Heart left ventricle (tissue), 13 donors: ENCODE measurements around the gene TAF1D.

Experiments
- POLR2A ChIP-seq, 2 donors: fragments of 450-650 bp; IDR thresholded peaks; one replicate each; pipeline ENCODE4 v1.6.1; 2017; ENCODE audit warnings: antibody characterized with exemption in 2 of 2, mild to moderate bottlenecking in 2 of 2, moderate library complexity in 2 of 2
- TF ChIP-seq, protein P1 (sequence below), 12 donors: fragments of 200-600 bp; sonication (generic) in 4 of 12; IDR thresholded peaks; one replicate each; pipeline versions ENCODE4 v1.5.0 to v1.8.0; 2018 to 2022; ENCODE audit warnings: antibody characterized with exemption in 12 of 12, mild to moderate bottlenecking in 5 of 12
- donor health status: ischemic (EF 13 %, LVEDD 7.1; RV severe dilation, severe dysfunction).
- donor health status: DM: no; HTN: yes; CAD: no.
- donor health status: DM: no; HTN: no; CAD: no.
- donor health status: ischemic (EF 25% LVEDD 6.9; RV normal size, moderate dysfunction).
- donor health status: ischemic (EF 25% LVEDD 5.7; RV mildly dilated, moderate dysfunction).
- donor health status: ischemic (EF 35%, LVEDD 5.7; RV mildly dilated, moderate dysfunction).
- donor health status: nonischemic (EF 11% LVEDD 7.7; RV severe dilation, severe dysfunction).
- donor health status: DM: yes; HTN: yes; CAD: no.
- donor health status: PGD.
- donor health status: ischemic (EF 29% LVEDD 5.4; RV normal size, mild dysfunction).
- donor health status: nonischemic (EF 23%, LVEDD 6.1; RV moderate dilation, normal function).

DNA sequence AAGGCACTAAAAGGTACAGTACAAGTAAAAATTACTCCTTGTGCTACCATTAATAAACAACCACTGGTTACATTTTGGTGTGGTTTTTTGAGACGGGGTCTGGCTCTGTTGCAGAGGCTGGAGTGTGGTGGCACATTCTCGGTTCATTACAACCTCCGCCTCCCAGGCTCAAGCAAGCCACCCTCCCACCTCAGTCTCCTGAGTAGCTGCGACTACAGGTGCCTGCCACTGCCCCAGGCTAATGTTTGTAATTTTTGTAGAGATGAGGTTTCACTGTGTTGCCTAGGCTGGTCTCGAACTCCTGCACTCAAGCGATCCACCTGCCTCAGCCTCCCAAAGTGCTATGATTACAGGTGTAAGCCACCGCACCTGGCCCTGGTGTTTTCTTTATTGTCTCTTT is 20.8 kb downstream of the TAF1D start:
- TF ChIP-seq, protein P1, sequence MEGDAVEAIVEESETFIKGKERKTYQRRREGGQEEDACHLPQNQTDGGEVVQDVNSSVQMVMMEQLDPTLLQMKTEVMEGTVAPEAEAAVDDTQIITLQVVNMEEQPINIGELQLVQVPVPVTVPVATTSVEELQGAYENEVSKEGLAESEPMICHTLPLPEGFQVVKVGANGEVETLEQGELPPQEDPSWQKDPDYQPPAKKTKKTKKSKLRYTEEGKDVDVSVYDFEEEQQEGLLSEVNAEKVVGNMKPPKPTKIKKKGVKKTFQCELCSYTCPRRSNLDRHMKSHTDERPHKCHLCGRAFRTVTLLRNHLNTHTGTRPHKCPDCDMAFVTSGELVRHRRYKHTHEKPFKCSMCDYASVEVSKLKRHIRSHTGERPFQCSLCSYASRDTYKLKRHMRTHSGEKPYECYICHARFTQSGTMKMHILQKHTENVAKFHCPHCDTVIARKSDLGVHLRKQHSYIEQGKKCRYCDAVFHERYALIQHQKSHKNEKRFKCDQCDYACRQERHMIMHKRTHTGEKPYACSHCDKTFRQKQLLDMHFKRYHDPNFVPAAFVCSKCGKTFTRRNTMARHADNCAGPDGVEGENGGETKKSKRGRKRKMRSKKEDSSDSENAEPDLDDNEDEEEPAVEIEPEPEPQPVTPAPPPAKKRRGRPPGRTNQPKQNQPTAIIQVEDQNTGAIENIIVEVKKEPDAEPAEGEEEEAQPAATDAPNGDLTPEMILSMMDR (IDR thresholded peaks at IDR 0.05), result no peak
- no peak for TF ChIP-seq POLR2A (IDR thresholded peaks at IDR 0.05)
